AG04449 (cell line): ENCODE data around the gene FNDC3B.

Experiments
- CTCF ChIA-PET: fragments of 350-600 bp; formaldehyde crosslinking; extraction: SDS; loops from one replicate; lab custom pipeline; 2021; ENCODE audit warnings: antibody characterized with exemption; lab: Yijun Ruan, JAX
- POLR2A ChIA-PET: fragments of 400-600, 350-600 bp; formaldehyde crosslinking; extraction: SDS; loops from one replicate; lab custom pipeline; 2020; ENCODE audit warnings: antibody characterized with exemption, inconsistent platforms; lab: Yijun Ruan, JAX
- DNase-seq: peaks from one replicate; pipeline ENCODE4 v3.0.0-alpha.2; 2010; ENCODE audit warnings: low read depth, low spot score
- H3K4me3 ChIP-seq: 2 replicates; pipeline ENCODE4 v1.5.1; 2011; ENCODE audit warnings: low read depth, mild to moderate bottlenecking, control low read depth, low read length
- CTCF ChIP-seq: IDR thresholded peaks from one replicate; pipeline ENCODE4 v1.5.1; 2011; ENCODE audit warnings: mild to moderate bottlenecking, moderate library complexity, low read length, control low read depth, inconsistent platforms; ENCODE audit not compliant: insufficient read depth; ENCODE audit errors: missing control alignments

Gene FNDC3B

GRCh38 chr3:172170841-172171240 lies 131.5 kb downstream of the FNDC3B start:
- ChIA-PET CTCF (no interaction called here), POLR2A (no interaction called here)
- H3K4me3 ChIP-seq = no peak overlapping the region
- TF ChIP-seq CTCF = no peak
- no peak for DNase-seq

GRCh38 chr3:172171396-172172075 lies 132.2 kb downstream of the FNDC3B start:
- ChIA-PET CTCF (no interaction called here), POLR2A (no interaction called here)
- no peak for TF ChIP-seq CTCF
- DNase-seq = no peak
- H3K4me3 ChIP-seq = no peak overlapping the region

- CTCF ChIA-PET = no interaction called here
Observed at GRCh38 chr3:172173316-172174254, 134.2 kb downstream of the FNDC3B start.

GRCh38 chr3:172174513-172175253 lies 135.3 kb downstream of the FNDC3B start:
- ChIA-PET POLR2A (interaction anchor here (0.7 kb wide), 1 partner anchor 133 kb away, joined by 3 read pairs; no protein-coding TSS in a partner anchor), CTCF (interaction anchor here (1.0 kb wide), 1 partner anchor 340 kb away, joined by 3 read pairs; no protein-coding TSS in a partner anchor)
- DNase-seq = no peak
- no peak overlapping the region for H3K4me3 ChIP-seq
- no peak for TF ChIP-seq CTCF

More at GRCh38 chr3:172173316-172174254, 134.2 kb downstream of the FNDC3B start:
- POLR2A ChIA-PET = no interaction called here
- TF ChIP-seq CTCF = no peak
- DNase-seq = no peak
- H3K4me3 ChIP-seq = no peak overlapping the region

GRCh38 chr3:172175254-172175599 lies 135.8 kb downstream of the FNDC3B start:
- ChIA-PET POLR2A (no interaction called here), CTCF (interaction anchor here (1.0 kb wide), 1 partner anchor 341 kb away, joined by 3 read pairs; no protein-coding TSS in a partner anchor)
- TF ChIP-seq CTCF = no peak
- DNase-seq = no peak
- no peak overlapping the region for H3K4me3 ChIP-seq
